Measurements from ENCODE around the gene CD47. TPM values are rescaled to one million over a fixed set of nuclear protein-coding genes. Genes with fewer than 3 reads are reported as not detected.

Gene CD47
- total and polyA plus RNA-seq, 2 of the 13 experiments (the other 11 are each of a cell fraction or from before 2014, with no cell fraction given) = 3.3 to 6.5 TPM

- no peak for TF ChIP-seq ATF6 (CRISPR knock-in tag; conservative IDR thresholded peaks at IDR 0.05)
- no peak for TF ChIP-seq ZNF670 (CRISPR knock-in tag; IDR thresholded peaks at IDR 0.05; ENCODE audit: borderline replicate concordance)
These were observed 97.1 kb downstream of the CD47 start (continued) for GRCh38 chr3:107993771-107994170.

Other genes with a start within 250 kb of the CD47 start
- gene IFT57, start 131.4 kb upstream of the CD47 start, total RNA-seq (2016; rRNA removed; fragmentation: Illumina TruSeq; extraction: Trizol) = 14.5 and 18.0 TPM in 2 replicates
- gene IFT57, start 131.4 kb upstream of the CD47 start, polyA plus RNA-seq (2011; rRNA removed) = 5.5 and 5.8 TPM in 2 replicates
- gene HHLA2, start 205.5 kb upstream of the CD47 start, total RNA-seq (2016; rRNA removed; fragmentation: Illumina TruSeq; extraction: Trizol) = not detected in 2 replicates
- not detected in 2 replicates for gene HHLA2, start 205.5 kb upstream of the CD47 start, polyA plus RNA-seq (2011; rRNA removed)